HepG2 (cell line): ENCODE data around the gene TANGO2.

Source experiments
- SMAD1 ChIP-seq: sonication (generic); formaldehyde crosslinking; IDR thresholded peaks from 2 replicates; pipeline ENCODE4 v1.4.0; 2020; ENCODE audit warnings: missing genetic modification reagents, low read depth, mild to moderate bottlenecking, borderline replicate concordance
- SUZ12 ChIP-seq: fragments of 150-350 bp; IDR thresholded peaks from 2 replicates; pipeline ENCODE4 v1.6.1; 2014; ENCODE audit warnings: low read depth, low read length

DNA sequence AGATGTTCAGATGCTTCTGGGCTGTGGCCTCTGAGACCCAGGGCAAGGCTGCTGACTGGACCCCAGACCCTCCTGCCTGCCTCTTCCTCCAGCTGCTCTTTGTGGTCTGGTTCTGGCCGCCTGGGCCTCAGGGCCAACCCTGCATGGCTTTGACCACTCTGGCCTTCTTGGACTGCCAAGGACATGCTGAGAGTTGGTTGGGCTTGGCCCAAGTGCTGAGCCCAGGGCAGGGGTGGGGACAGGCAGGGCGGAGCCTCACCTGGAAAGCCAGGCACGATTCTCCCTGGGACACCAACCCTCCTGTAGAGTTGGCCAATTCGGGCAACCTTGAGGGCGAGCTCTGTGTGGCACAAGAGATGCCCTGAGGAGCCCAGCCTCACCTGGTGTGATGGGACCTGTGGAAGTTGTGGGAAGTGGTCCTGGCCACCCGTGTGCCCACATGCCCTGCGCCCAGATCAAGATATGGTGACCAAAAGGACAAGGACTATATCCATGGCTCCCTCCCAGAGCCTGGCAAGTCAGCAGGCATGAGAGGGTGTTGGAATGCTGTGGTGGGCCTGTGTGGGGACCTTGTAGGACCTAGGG, 11.6 kb downstream of the TANGO2 start:
- no peak for TF ChIP-seq SMAD1
- TF ChIP-seq SUZ12: no peak
